Measurements from ENCODE around the gene CAV2. TPM values are rescaled to one million over a fixed set of nuclear protein-coding genes. Genes with fewer than 3 reads are reported as not detected.

CAV2 gene
- polyA plus RNA-seq, 6 donors from 2014 or later, result not detected

- Mint-ChIP-seq H3K27ac (no peak overlapping the region), H3K36me3 (no peaks in the 10 kb centered on the region), H3K4me3 (no peak overlapping the region), H3K27me3 (peaks cover 7 to 14% (median 12%) of the 10 kb centered on the region in 3 donors), H3K4me1 (peaks cover 11 to 21% (median 21%) of the 10 kb centered on the region in 3 donors), H3K9me3 (no peaks in the 10 kb centered on the region)
- no peak for DNase-seq
- no peak for ATAC-seq (ENCODE audit: low read depth in 2 of 2)
Measured at GRCh38 chr7:116530107-116530820, 30.7 kb downstream of the CAV2 start.

- H3K9me3 Mint-ChIP-seq, result peaks cover 0 to 2% (median 0%) of the 10 kb centered on the region in 7 donors
- DNase-seq (no peak), ATAC-seq (ENCODE audit: low read depth in 2 of 2) (no peak)
- peaks cover 0 to 2% (median 0%) of the 10 kb centered on the region in 3 donors for H3K27me3 Mint-ChIP-seq
- peaks cover 4 to 6% (median 6%) of the 10 kb centered on the region in 3 donors for H3K4me1 Mint-ChIP-seq
- H3K27ac Mint-ChIP-seq, result no peak overlapping the region
- H3K4me3 Mint-ChIP-seq, result no peak overlapping the region
- H3K36me3 Mint-ChIP-seq, result no peaks in the 10 kb centered on the region
Measured at GRCh38 chr7:116532102-116532688, 32.7 kb downstream of the CAV2 start.

GRCh38 chr7:116534790-116535189 is 35.3 kb downstream of the CAV2 start:
- Mint-ChIP-seq H3K27me3 (peaks cover 0 to 10% (median 0%) of the 10 kb centered on the region in 3 donors), H3K4me3 (no peak overlapping the region), H3K9me3 (peaks cover 3 to 15% (median 6%) of the 10 kb centered on the region in 7 donors), H3K36me3 (peaks cover 4 to 12% of the 10 kb centered on the region in 2 donors), H3K27ac (no peak overlapping the region), H3K4me1 (peaks cover 4 to 6% (median 6%) of the 10 kb centered on the region in 3 donors)
- ATAC-seq (ENCODE audit: low read depth in 2 of 2), result no peak
- DNase-seq, result no peak

GRCh38 chr7:116535416-116535815 is 35.9 kb downstream of the CAV2 start:
- peaks cover 3 to 15% (median 6%) of the 10 kb centered on the region in 7 donors for H3K9me3 Mint-ChIP-seq
- peaks cover 1 to 3% (median 2%) of the 10 kb centered on the region in 3 donors for H3K4me1 Mint-ChIP-seq
- peaks cover 0 to 10% (median 0%) of the 10 kb centered on the region in 3 donors for H3K27me3 Mint-ChIP-seq
- H3K27ac Mint-ChIP-seq, result no peak overlapping the region
- DNase-seq (no peak), ATAC-seq (ENCODE audit: low read depth in 2 of 2) (no peak)
- H3K36me3 Mint-ChIP-seq, result peaks cover 4 to 12% of the 10 kb centered on the region in 2 donors
- H3K4me3 Mint-ChIP-seq, result no peak overlapping the region

- ATAC-seq (ENCODE audit: low read depth in 2 of 2) (no peak), DNase-seq (no peak)
- Mint-ChIP-seq H3K27me3 (peaks cover 0 to 18% (median 7%) of the 10 kb centered on the region in 3 donors), H3K36me3 (peaks cover 4 to 12% of the 10 kb centered on the region in 2 donors), H3K4me3 (no peak overlapping the region), H3K9me3 (peaks cover 3 to 15% (median 6%) of the 10 kb centered on the region in 7 donors), H3K27ac (no peak overlapping the region), H3K4me1 (no peaks in the 10 kb centered on the region)
Measured at GRCh38 chr7:116538138-116538537, 38.6 kb downstream of the CAV2 start.

GRCh38 chr7:116539879-116540278 is 40.3 kb downstream of the CAV2 start:
- ATAC-seq (ENCODE audit: low read depth in 2 of 2) (no peak), DNase-seq (no peak)
- peaks cover 4 to 12% of the 10 kb centered on the region in 2 donors for H3K36me3 Mint-ChIP-seq
- peaks cover 3 to 15% (median 6%) of the 10 kb centered on the region in 7 donors for H3K9me3 Mint-ChIP-seq
- H3K4me1 Mint-ChIP-seq, result no peaks in the 10 kb centered on the region
- H3K27me3 Mint-ChIP-seq, result peaks cover 0 to 18% (median 7%) of the 10 kb centered on the region in 3 donors
- H3K27ac Mint-ChIP-seq, result no peak overlapping the region
- H3K4me3 Mint-ChIP-seq, result no peak overlapping the region

- H3K36me3 Mint-ChIP-seq, result peaks cover 4 to 12% of the 10 kb centered on the region in 2 donors
Measured at GRCh38 chr7:116540743-116541142, 41.2 kb downstream of the CAV2 start.

GRCh38 chr7:116541951-116542350 is 42.4 kb downstream of the CAV2 start:
- Mint-ChIP-seq H3K27ac (no peak overlapping the region), H3K36me3 (peaks cover 4 to 12% of the 10 kb centered on the region in 2 donors), H3K9me3 (peaks cover 3 to 15% (median 6%) of the 10 kb centered on the region in 7 donors), H3K4me1 (no peaks in the 10 kb centered on the region), H3K27me3 (peaks cover 0 to 18% (median 7%) of the 10 kb centered on the region in 3 donors), H3K4me3 (no peak overlapping the region)
- DNase-seq (no peak), ATAC-seq (ENCODE audit: low read depth in 2 of 2) (no peak)

More at GRCh38 chr7:116540743-116541142, 41.2 kb downstream of the CAV2 start:
- peaks cover 3 to 15% (median 6%) of the 10 kb centered on the region in 7 donors for H3K9me3 Mint-ChIP-seq
- peaks cover 0 to 18% (median 7%) of the 10 kb centered on the region in 3 donors for H3K27me3 Mint-ChIP-seq
- H3K27ac Mint-ChIP-seq, result peak overlapping the region in 1 of 6 donors; percentile 83
- no peaks in the 10 kb centered on the region for H3K4me1 Mint-ChIP-seq
- ATAC-seq (ENCODE audit: low read depth in 2 of 2) (no peak), DNase-seq (no peak)
- H3K4me3 Mint-ChIP-seq, result no peak overlapping the region

GRCh38 chr7:116542618-116543017 is 43.1 kb downstream of the CAV2 start:
- peaks cover 0 to 18% (median 7%) of the 10 kb centered on the region in 3 donors for H3K27me3 Mint-ChIP-seq
- H3K9me3 Mint-ChIP-seq, result peaks cover 3 to 15% (median 6%) of the 10 kb centered on the region in 7 donors
- H3K4me1 Mint-ChIP-seq, result no peaks in the 10 kb centered on the region
- no peak for DNase-seq
- no peak overlapping the region for H3K27ac Mint-ChIP-seq
- H3K4me3 Mint-ChIP-seq, result no peak overlapping the region
- ATAC-seq (ENCODE audit: low read depth in 2 of 2), result no peak
- peaks cover 4 to 12% of the 10 kb centered on the region in 2 donors for H3K36me3 Mint-ChIP-seq

- no peak for DNase-seq
- H3K27ac Mint-ChIP-seq, result no peak overlapping the region
- no peak overlapping the region for H3K4me3 Mint-ChIP-seq
- no peak for ATAC-seq (ENCODE audit: low read depth in 2 of 2)
- peaks cover 5 to 8% (median 6%) of the 10 kb centered on the region in 3 donors for H3K4me1 Mint-ChIP-seq
- H3K9me3 Mint-ChIP-seq, result peaks cover 3 to 7% (median 5%) of the 10 kb centered on the region in 7 donors
- peaks cover 4 to 9% of the 10 kb centered on the region in 2 donors for H3K36me3 Mint-ChIP-seq
- peaks cover 0 to 16% (median 9%) of the 10 kb centered on the region in 3 donors for H3K27me3 Mint-ChIP-seq
Measured at GRCh38 chr7:116543664-116544063, 44.1 kb downstream of the CAV2 start.

- peaks cover 5 to 8% (median 6%) of the 10 kb centered on the region in 3 donors for H3K4me1 Mint-ChIP-seq
- no peaks in the 10 kb centered on the region for H3K9me3 Mint-ChIP-seq
- peaks cover 0 to under 1% of the 10 kb centered on the region in 2 donors for H3K36me3 Mint-ChIP-seq
- H3K27ac Mint-ChIP-seq, result peak overlapping the region in 1 of 6 donors; percentile 40
- H3K4me3 Mint-ChIP-seq, result no peak overlapping the region
- H3K27me3 Mint-ChIP-seq, result peaks cover 0 to 12% (median 8%) of the 10 kb centered on the region in 3 donors
- DNase-seq (no peak), ATAC-seq (ENCODE audit: low read depth in 2 of 2) (no peak)
Measured at GRCh38 chr7:116544487-116544886, 44.9 kb downstream of the CAV2 start.

- Mint-ChIP-seq H3K4me3 (no peak overlapping the region), H3K27me3 (peaks cover 0 to 12% (median 8%) of the 10 kb centered on the region in 3 donors), H3K4me1 (peaks cover 5 to 8% (median 6%) of the 10 kb centered on the region in 3 donors), H3K27ac (no peak overlapping the region), H3K9me3 (no peaks in the 10 kb centered on the region), H3K36me3 (no peaks in the 10 kb centered on the region)
- no peak for DNase-seq
- no peak for ATAC-seq (ENCODE audit: low read depth in 2 of 2)
Measured at GRCh38 chr7:116545411-116545993, 46.0 kb downstream of the CAV2 start.

- Mint-ChIP-seq H3K4me1 (peaks cover 5 to 8% (median 6%) of the 10 kb centered on the region in 3 donors), H3K4me3 (no peak overlapping the region), H3K27ac (no peak overlapping the region), H3K27me3 (peaks cover 0 to 7% (median 3%) of the 10 kb centered on the region in 3 donors), H3K36me3 (no peaks in the 10 kb centered on the region), H3K9me3 (no peaks in the 10 kb centered on the region)
- no peak for DNase-seq
- no peak for ATAC-seq (ENCODE audit: low read depth in 2 of 2)
Measured at GRCh38 chr7:116546054-116546453, 46.5 kb downstream of the CAV2 start.
